Testis (tissue), 3 donors: Measurements from ENCODE around the gene TPM3. TPM values are rescaled to one million over a fixed set of nuclear protein-coding genes. Genes with fewer than 3 reads are reported as not detected.
A peak's percentile ranks its signal among the peaks of the same experiment; 100 is the strongest.

Experiments
- DNase-seq: peaks from one replicate; pipeline ENCODE4 v3.0.0-alpha.2; 2019
- H3K27ac ChIP-seq, 2 donors: fragments of 200-600 bp; sonication (generic); one replicate each; pipeline ENCODE4 v1.5.1; 2019
- H3K27me3 ChIP-seq: fragments of 200-600 bp; sonication (generic); one replicate; pipeline ENCODE4 v1.5.1; 2019
- H3K36me3 ChIP-seq: fragments of 200-600 bp; sonication (generic); one replicate; pipeline ENCODE4 v1.5.1; 2017; ENCODE audit warnings: low read depth; ENCODE audit errors: missing control alignments
- H3K4me1 ChIP-seq: fragments of 200-600 bp; sonication (generic); one replicate; pipeline ENCODE4 v1.5.1; 2019
- H3K4me3 ChIP-seq, 2 donors: fragments of 200-600 bp; sonication (generic); one replicate each; pipeline ENCODE4 v1.5.1; 2017 to 2019
- H3K9me3 ChIP-seq: fragments of 200-600 bp; sonication (generic); one replicate; pipeline ENCODE4 v1.5.1; 2017
- POLR2A ChIP-seq: fragments of 450-650 bp; IDR thresholded peaks from one replicate; pipeline ENCODE4 v1.6.1; 2017; ENCODE audit warnings: antibody characterized with exemption, mild to moderate bottlenecking, moderate library complexity
- WGBS, 2 donors: methylation state at CpG; one replicate each; pipeline ENCODE4 v1.1.5; 2018; 5-methylcytosine and 5-hydroxymethylcytosine counted together
- intact Hi-C: fragments of 100-400 bp; cut with DNase I; formaldehyde crosslinking; loops from one replicate; pipeline ENCODE4 v1.15.1; 2023; ENCODE audit warnings: low total_unique reads
- polyA plus RNA-seq: library from polyadenylated mRNA; stranded (reverse); fragments of 350-450 nt; fragmentation: Illumina TruSeq; extraction: RNeasy Lipid Tissue Mini Kit (QIAGEN cat#74804); gene quantifications from one replicate; pipeline ENCODE4 v1.2.3, GENCODE V29; 2014; ENCODE audit warnings: low read depth, low replicate concordance; ENCODE audit not compliant: insufficient read depth
- total RNA-seq, 2 donors: library from RNA; depleted of rRNA; stranded (reverse); fragments of >200 nt; gene quantifications; one replicate each; pipeline ENCODE4 v1.2.3, GENCODE V29; 2016
- TF ChIP-seq, protein P1 (sequence below), 3 experiments: fragments of 450-650 bp in 2 of 3; fragments of 200-600 bp in 1 of 3; sonication (generic) in 1 of 3; IDR thresholded peaks; one replicate each; pipeline ENCODE4 v1.5.1; 2016 to 2019; ENCODE audit warnings: antibody characterized with exemption in 3 of 3, mild to moderate bottlenecking in 2 of 3, moderate library complexity in 1 of 3

TPM3 gene
- total and polyA plus RNA-seq, 3 donors from 2014 or later, result 266 to 356 (median 290) TPM

- no peak for TF ChIP-seq POLR2A
- TF ChIP-seq, protein P1, sequence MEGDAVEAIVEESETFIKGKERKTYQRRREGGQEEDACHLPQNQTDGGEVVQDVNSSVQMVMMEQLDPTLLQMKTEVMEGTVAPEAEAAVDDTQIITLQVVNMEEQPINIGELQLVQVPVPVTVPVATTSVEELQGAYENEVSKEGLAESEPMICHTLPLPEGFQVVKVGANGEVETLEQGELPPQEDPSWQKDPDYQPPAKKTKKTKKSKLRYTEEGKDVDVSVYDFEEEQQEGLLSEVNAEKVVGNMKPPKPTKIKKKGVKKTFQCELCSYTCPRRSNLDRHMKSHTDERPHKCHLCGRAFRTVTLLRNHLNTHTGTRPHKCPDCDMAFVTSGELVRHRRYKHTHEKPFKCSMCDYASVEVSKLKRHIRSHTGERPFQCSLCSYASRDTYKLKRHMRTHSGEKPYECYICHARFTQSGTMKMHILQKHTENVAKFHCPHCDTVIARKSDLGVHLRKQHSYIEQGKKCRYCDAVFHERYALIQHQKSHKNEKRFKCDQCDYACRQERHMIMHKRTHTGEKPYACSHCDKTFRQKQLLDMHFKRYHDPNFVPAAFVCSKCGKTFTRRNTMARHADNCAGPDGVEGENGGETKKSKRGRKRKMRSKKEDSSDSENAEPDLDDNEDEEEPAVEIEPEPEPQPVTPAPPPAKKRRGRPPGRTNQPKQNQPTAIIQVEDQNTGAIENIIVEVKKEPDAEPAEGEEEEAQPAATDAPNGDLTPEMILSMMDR (IDR thresholded peaks at IDR 0.05), result no peak
- H3K4me3 ChIP-seq, result no peak overlapping the region
- intact Hi-C loops, result no loop called here
- no peak for DNase-seq
- no peaks in the 10 kb centered on the region for H3K4me1 ChIP-seq
- H3K27me3 ChIP-seq, result no peaks in the 10 kb centered on the region
- no peaks in the 10 kb centered on the region for H3K9me3 ChIP-seq
- H3K27ac ChIP-seq, result no peak overlapping the region
- H3K36me3 ChIP-seq, result no peaks in the 10 kb centered on the region
Measured at GRCh38 chr1:154167461-154167860, 24.4 kb downstream of the TPM3 start.

GRCh38 chr1:154166207-154166606 is 25.7 kb downstream of the TPM3 start:
- Histone ChIP-seq H3K4me3 (no peak overlapping the region), H3K27ac (no peak overlapping the region), H3K36me3 (no peaks in the 10 kb centered on the region), H3K27me3 (no peaks in the 10 kb centered on the region), H3K4me1 (no peaks in the 10 kb centered on the region), H3K9me3 (no peaks in the 10 kb centered on the region)
- no peak for DNase-seq
- intact Hi-C loops, result no loop called here
- TF ChIP-seq, protein P1 (IDR thresholded peaks at IDR 0.05), result no peak
- WGBS, 2 donors, result 73 to 80% methylated on average over 1 of the region's 1 CpG

DNA sequence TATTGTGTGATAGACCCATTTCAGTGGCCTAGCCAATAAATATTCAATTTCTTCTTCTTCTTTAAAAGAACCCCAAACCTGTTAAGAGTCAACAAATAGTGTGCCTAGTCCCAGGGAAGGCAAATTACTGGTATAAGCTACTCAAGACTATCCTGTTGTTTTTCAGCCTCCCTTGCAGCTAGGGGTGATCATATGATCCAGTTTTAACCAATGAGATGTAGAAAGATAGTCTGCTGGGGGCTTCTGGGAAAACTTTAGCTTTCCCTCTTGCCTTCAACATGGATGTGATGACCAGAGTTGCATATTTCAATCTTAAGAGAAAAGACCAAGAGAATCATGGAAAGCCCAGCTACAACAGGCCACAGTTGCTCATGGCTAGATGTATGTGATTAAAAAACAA is 32.3 kb downstream of the TPM3 start:
- no peak for TF ChIP-seq POLR2A
- TF ChIP-seq, protein P1 (IDR thresholded peaks at IDR 0.05), result no peak
- Histone ChIP-seq H3K36me3 (no peaks in the 10 kb centered on the region), H3K27me3 (no peaks in the 10 kb centered on the region), H3K4me1 (peaks cover 33% of the 10 kb centered on the region), H3K27ac (no peak overlapping the region), H3K4me3 (no peak overlapping the region), H3K9me3 (no peaks in the 10 kb centered on the region)
- DNase-seq, result no peak
- intact Hi-C loops, result no loop called here

DNA sequence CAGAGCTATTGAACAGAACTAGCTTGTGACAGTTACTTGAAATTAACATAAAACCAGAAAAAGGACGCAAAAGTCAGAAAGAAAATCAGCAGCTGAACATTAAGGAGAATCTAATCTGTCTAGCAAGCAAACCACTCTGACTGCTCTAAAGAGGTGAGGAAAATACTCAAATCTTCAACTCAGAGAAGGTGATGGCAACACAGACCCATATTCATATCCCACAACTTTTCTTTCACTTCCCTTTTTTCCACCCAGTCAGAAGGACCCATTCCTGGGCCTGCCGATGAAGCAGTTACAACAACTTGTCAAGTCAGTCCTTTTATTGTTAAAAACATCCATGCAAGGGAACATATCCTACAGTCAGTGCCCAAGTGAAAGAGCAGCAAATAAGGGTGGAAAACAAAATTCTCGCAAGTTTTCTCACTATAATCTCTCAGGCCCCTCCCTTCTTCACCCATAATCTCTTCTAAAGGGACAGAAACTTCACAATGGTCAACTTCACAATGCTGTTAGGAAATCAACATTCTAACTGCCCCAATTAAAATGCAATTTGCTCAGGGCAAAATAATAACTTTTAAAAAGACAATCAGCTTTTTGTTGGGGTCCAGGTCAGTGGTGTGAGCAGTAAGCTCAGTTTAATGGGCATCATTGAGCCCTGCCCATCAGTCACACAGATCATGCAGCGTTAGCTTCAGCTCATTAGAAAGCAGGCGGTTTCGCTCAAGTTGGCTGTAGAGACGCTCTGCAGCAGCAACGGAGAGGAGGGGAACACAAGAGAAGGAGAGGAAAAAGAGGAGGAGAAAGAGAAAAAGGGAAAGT is 33.4 kb downstream of the TPM3 start:
- H3K36me3 ChIP-seq, result no peaks in the 10 kb centered on the region
- intact Hi-C loops, result no loop called here
- no peak overlapping the region for H3K4me3 ChIP-seq
- 77 to 81% methylated on average over 8 of the region's 8 CpGs for WGBS, 2 donors
- peak overlapping the region in 1 of 2 donors; percentile 78 for H3K27ac ChIP-seq
- peaks cover 33% of the 10 kb centered on the region for H3K4me1 ChIP-seq
- DNase-seq, result no peak
- H3K27me3 ChIP-seq, result no peaks in the 10 kb centered on the region
- no peaks in the 10 kb centered on the region for H3K9me3 ChIP-seq
- no peak for TF ChIP-seq POLR2A

DNA sequence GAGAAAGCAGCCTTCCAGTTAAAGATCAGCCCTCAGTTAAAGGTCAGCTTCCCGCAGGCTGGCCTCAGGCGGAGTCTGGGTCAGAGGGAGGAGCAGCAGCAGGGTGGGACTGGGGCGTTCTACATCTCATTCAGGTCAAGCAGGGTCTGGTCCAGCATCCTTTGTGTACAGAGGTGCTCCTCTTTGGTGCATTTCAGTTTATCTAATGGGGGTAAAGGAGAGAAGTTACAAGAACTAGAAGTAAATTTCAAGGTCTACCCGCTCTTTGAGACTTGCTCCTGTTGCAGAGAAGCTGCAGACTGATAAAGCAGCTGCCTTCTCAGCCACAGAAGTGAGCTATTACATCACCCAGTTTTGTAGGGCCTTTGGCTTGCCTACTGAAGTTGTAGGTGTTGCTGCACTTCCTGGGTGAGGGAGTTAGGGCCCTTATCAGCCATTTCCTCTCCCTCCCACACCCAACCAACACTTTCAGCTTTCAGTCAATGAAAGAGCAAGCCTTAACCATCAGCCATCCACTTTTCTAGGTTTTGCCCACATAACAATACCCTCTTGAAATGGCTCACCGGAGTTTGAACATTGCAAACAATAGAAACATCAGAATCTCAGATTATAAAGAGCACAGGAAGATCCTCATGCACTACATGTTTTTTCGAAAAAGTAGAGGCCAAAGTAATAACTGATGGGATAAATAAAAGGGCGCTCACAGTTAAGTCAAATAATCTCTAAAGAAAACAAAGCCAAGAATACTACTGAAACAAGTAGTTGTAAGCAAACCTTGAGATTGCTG is 34.2 kb downstream of the TPM3 start:
- TF ChIP-seq, protein P1 (IDR thresholded peaks at IDR 0.05), result no peak
- TF ChIP-seq POLR2A, result no peak
- peaks cover 33% of the 10 kb centered on the region for H3K4me1 ChIP-seq
- H3K9me3 ChIP-seq, result no peaks in the 10 kb centered on the region
- peak overlapping the region in 1 of 2 donors; percentile 78 for H3K27ac ChIP-seq
- H3K27me3 ChIP-seq, result no peaks in the 10 kb centered on the region
- 46 to 54% methylated on average over 7 of the region's 7 CpGs for WGBS, 2 donors
- intact Hi-C loops, result no loop called here
- peak; percentile 49 for DNase-seq
- no peak overlapping the region for H3K4me3 ChIP-seq
- no peaks in the 10 kb centered on the region for H3K36me3 ChIP-seq
